H9 (cell line): ENCODE measurements around the gene IQSEC1. TPM values are rescaled to one million over a fixed set of nuclear protein-coding genes. Genes with fewer than 3 reads are reported as not detected.

Experiments
- DNase-seq: peaks from one replicate; pipeline ENCODE4 v3.0.0-alpha.2; 2017
- H2AFZ ChIP-seq: one replicate; pipeline ENCODE4 v1.6.1; 2013; ENCODE audit warnings: mild to moderate bottlenecking, low read length, control low read depth, moderate library complexity
- H2AK5ac ChIP-seq: 2 replicates; pipeline ENCODE4 v1.6.1; 2013; ENCODE audit warnings: low read length, control low read depth, mixed read lengths; ENCODE audit not compliant: insufficient read length
- H2BK120ac ChIP-seq: one replicate; pipeline ENCODE4 v1.6.1; 2013; ENCODE audit warnings: low read depth, mild to moderate bottlenecking, low read length, control low read depth, inconsistent platforms; ENCODE audit not compliant: poor library complexity, severe bottlenecking
- H2BK12ac ChIP-seq: 2 replicates; pipeline ENCODE4 v1.6.1; 2013; ENCODE audit warnings: low read length, control low read depth, mixed read lengths, low read depth; ENCODE audit not compliant: insufficient read length
- H2BK15ac ChIP-seq: 2 replicates; pipeline ENCODE4 v1.6.1; 2013; ENCODE audit warnings: low read depth, low read length, control low read depth
- H2BK20ac ChIP-seq: one replicate; pipeline ENCODE4 v1.6.1; 2013; ENCODE audit warnings: low read depth, mild to moderate bottlenecking, low read length, control low read depth, inconsistent platforms; ENCODE audit not compliant: poor library complexity, severe bottlenecking
- H2BK5ac ChIP-seq: 2 replicates; pipeline ENCODE4 v1.6.1; 2013; ENCODE audit warnings: low read length, control low read depth, mixed read lengths; ENCODE audit not compliant: insufficient read length
- H3K14ac ChIP-seq: 2 replicates; pipeline ENCODE4 v1.6.1; 2013; ENCODE audit warnings: low read length, control low read depth; ENCODE audit not compliant: insufficient read depth
- H3K18ac ChIP-seq: 2 replicates; pipeline ENCODE4 v1.6.1; 2013; ENCODE audit warnings: low read depth, mild to moderate bottlenecking, mixed read lengths, low read length, control low read depth; ENCODE audit not compliant: insufficient read length
- H3K23ac ChIP-seq: 2 replicates; pipeline ENCODE4 v1.6.1; 2013; ENCODE audit warnings: low read length, control low read depth, mixed read lengths, low read depth; ENCODE audit not compliant: insufficient read length
- H3K23me2 ChIP-seq: 2 replicates; pipeline ENCODE4 v1.6.1; 2013; ENCODE audit warnings: low read depth, mild to moderate bottlenecking, mixed read lengths, low read length, control low read depth; ENCODE audit not compliant: insufficient read length, poor library complexity, severe bottlenecking
- H3K27ac ChIP-seq: 2 replicates; pipeline ENCODE4 v1.5.1; 2013; ENCODE audit warnings: low read length, control low read depth, mixed read lengths, low read depth; ENCODE audit not compliant: insufficient read length
- H3K27me3 ChIP-seq: 2 replicates; pipeline ENCODE4 v1.6.1; 2013; ENCODE audit warnings: low read length, control low read depth, inconsistent platforms; ENCODE audit not compliant: insufficient read depth
- H3K4ac ChIP-seq: 2 replicates; pipeline ENCODE4 v1.6.1; 2013; ENCODE audit warnings: low read depth, mild to moderate bottlenecking, control low read depth, inconsistent platforms, low read length, moderate library complexity
- H3K4me1 ChIP-seq: 2 replicates; pipeline ENCODE4 v1.6.1; 2013; ENCODE audit warnings: low read length, control low read depth, inconsistent platforms; ENCODE audit not compliant: insufficient read depth
- H3K4me2 ChIP-seq: 2 replicates; pipeline ENCODE4 v1.6.1; 2013; ENCODE audit warnings: low read length, control low read depth, mixed read lengths; ENCODE audit not compliant: insufficient read length, insufficient read depth
- H3K56ac ChIP-seq: 2 replicates; pipeline ENCODE4 v1.6.1; 2013; ENCODE audit warnings: low read depth, mild to moderate bottlenecking, mixed read lengths, low read length, control low read depth; ENCODE audit not compliant: insufficient read length
- H3K79me1 ChIP-seq: 2 replicates; pipeline ENCODE4 v1.6.1; 2013; ENCODE audit warnings: low read depth, mild to moderate bottlenecking, moderate library complexity, low read length, control low read depth, inconsistent platforms; ENCODE audit not compliant: insufficient read depth, poor library complexity, severe bottlenecking
- H3K79me2 ChIP-seq: 2 replicates; pipeline ENCODE4 v1.6.1; 2013; ENCODE audit warnings: low read length, control low read depth, inconsistent platforms; ENCODE audit not compliant: insufficient read depth
- H3K9ac ChIP-seq: 2 replicates; pipeline ENCODE4 v1.6.1; 2013; ENCODE audit warnings: low read length, control low read depth, mixed read lengths; ENCODE audit not compliant: insufficient read length; ENCODE audit errors: extremely low read depth
- H3K9me3 ChIP-seq: one replicate; pipeline ENCODE4 v1.6.1; 2013; ENCODE audit warnings: low read depth, low read length, inconsistent platforms; ENCODE audit not compliant: control insufficient read depth
- H3T11ph ChIP-seq: one replicate; pipeline ENCODE4 v1.6.1; 2013; ENCODE audit warnings: mild to moderate bottlenecking, low read length, control low read depth, inconsistent platforms
- H4K20me1 ChIP-seq: one replicate; pipeline ENCODE4 v1.6.1; 2013; ENCODE audit not compliant: control insufficient read depth, insufficient read length, insufficient read depth
- H4K5ac ChIP-seq: 2 replicates; pipeline ENCODE4 v1.6.1; 2013; ENCODE audit warnings: low read depth, mild to moderate bottlenecking, mixed read lengths, low read length, control low read depth; ENCODE audit not compliant: insufficient read length
- H4K8ac ChIP-seq: replicated peaks from 2 replicates; pipeline ENCODE4 v1.6.1; 2013; ENCODE audit warnings: low read length, control low read depth, mixed read lengths, low read depth; ENCODE audit not compliant: insufficient read length
- H4K91ac ChIP-seq: 2 replicates; pipeline ENCODE4 v1.6.1; 2013; ENCODE audit warnings: low read depth, mild to moderate bottlenecking, moderate library complexity, mixed read lengths, low read length, control low read depth; ENCODE audit not compliant: insufficient read length
- H3K27ac Mint-ChIP-seq, 3 experiments: 2 replicates in 2 of 3; 3 replicates in 1 of 3; pipeline ENCODE4 v1.8.0; 2020 to 2021; ENCODE audit warnings: mixed read lengths in 3 of 3, mild to moderate bottlenecking in 1 of 3, moderate library complexity in 1 of 3
- H3K27me3 Mint-ChIP-seq: 2 replicates; pipeline ENCODE4 v1.8.0; 2021; ENCODE audit warnings: low read depth, mild to moderate bottlenecking, moderate library complexity, mixed read lengths
- H3K36me3 Mint-ChIP-seq, 3 experiments: 2 replicates in 2 of 3; 3 replicates in 1 of 3; pipeline ENCODE4 v1.8.0; 2020 to 2021; ENCODE audit warnings: low read depth in 3 of 3, mixed read lengths in 3 of 3; ENCODE audit not compliant: insufficient read depth in 1 of 3
- H3K4me1 Mint-ChIP-seq, 2 experiments: 2 replicates each; pipeline ENCODE4 v1.8.0; 2020; ENCODE audit warnings: mixed read lengths in 2 of 2
- H3K4me3 Mint-ChIP-seq, 2 experiments: 2 replicates in 1 of 2; 3 replicates in 1 of 2; pipeline ENCODE4 v1.8.0; 2020 to 2021; ENCODE audit warnings: mild to moderate bottlenecking in 2 of 2, mixed read lengths in 2 of 2, moderate library complexity in 1 of 2
- H3K9me3 Mint-ChIP-seq, 2 experiments: 2 replicates in 1 of 2; 3 replicates in 1 of 2; pipeline ENCODE4 v1.8.0; 2020; ENCODE audit warnings: mild to moderate bottlenecking in 2 of 2, mixed read lengths in 2 of 2, moderate library complexity in 1 of 2
- CTCF ChIP-seq: fragments of 200-600 bp; sonication (generic); conservative IDR thresholded peaks from 3 replicates; pipeline ENCODE4 v1.8.0; 2021; ENCODE audit warnings: antibody characterized with exemption, mild to moderate bottlenecking
- WGBS: extraction: QIAGEN DNeasy Blood & Tissue Kit; methylation state at CpG from one replicate; pipeline ENCODE4 v1.1.7; 2013; ENCODE audit warnings: missing lambda C conversion rate, low lambda C conversion rate, mixed read lengths; ENCODE audit not compliant: insufficient read length; ENCODE audit errors: extremely low coverage; 5-methylcytosine and 5-hydroxymethylcytosine counted together
- total RNA-seq: library from RNA; stranded (reverse); gene quantifications from 2 replicates; pipeline ENCODE4 v1.2.1, GENCODE V29; 2021

IQSEC1 gene
- total RNA-seq, 1 experiment from 2014 or later, result 19.1 TPM

GRCh38 chr3:12990781-12991480 is 82.3 kb downstream of the IQSEC1 start:
- Histone ChIP-seq H3K23me2 (peaks cover 11% of the 10 kb centered on the region), H3K27me3 (no peaks in the 10 kb centered on the region; the same call in 1 of the 2 replicates), H4K20me1 (no peaks in the 10 kb centered on the region), H2BK15ac (no peak overlapping the region), H3K4me2 (no peak overlapping the region), H3K79me2 (no peaks in the 10 kb centered on the region), H2BK20ac (no peak overlapping the region), H3K14ac (0 out of 2 replicates have a peak overlapping the region, but pooled peaks have one; percentile 13), H3K9me3 (no peaks in the 10 kb centered on the region), H3K18ac (no peak overlapping the region), H3K4ac (no peak overlapping the region), H3T11ph (no peak overlapping the region), H3K23ac (no peak overlapping the region), H2BK12ac (no peak overlapping the region), H4K5ac (no peak overlapping the region), H3K79me1 (no peaks in the 10 kb centered on the region), H3K27ac (no peak overlapping the region), H4K8ac (no peak overlapping the region), H2AK5ac (no peak overlapping the region), H2AFZ (no peak overlapping the region), H3K4me1 (0 out of 2 replicates have a peak, but pooled peaks cover 3% of the 10 kb centered on the region), H3K9ac (no peak overlapping the region), H4K91ac (no peak overlapping the region), H3K56ac (no peak overlapping the region), H2BK120ac (no peak overlapping the region), H2BK5ac (no peak overlapping the region)
- Mint-ChIP-seq H3K27ac (no peak overlapping the region; a peak in 1 of 7 replicates), H3K9me3 (peaks cover 6 to 8% of the 10 kb centered on the region in 2 experiments; a peak in 3 of 5 replicates), H3K4me1 (peaks cover 23 to 26% of the 10 kb centered on the region in 2 experiments), H3K27me3 (peaks cover 45% of the 10 kb centered on the region), H3K4me3 (no peak overlapping the region), H3K36me3 (peaks cover 4 to 8% (median 4%) of the 10 kb centered on the region in 3 experiments)
- no peak for TF ChIP-seq CTCF
- DNase-seq, result no peak
- WGBS, result no CpG with 5 or more reads among the region's 16 CpGs
